ENCODE results near the gene SFMBT1.

The SFMBT1 gene, protein sequence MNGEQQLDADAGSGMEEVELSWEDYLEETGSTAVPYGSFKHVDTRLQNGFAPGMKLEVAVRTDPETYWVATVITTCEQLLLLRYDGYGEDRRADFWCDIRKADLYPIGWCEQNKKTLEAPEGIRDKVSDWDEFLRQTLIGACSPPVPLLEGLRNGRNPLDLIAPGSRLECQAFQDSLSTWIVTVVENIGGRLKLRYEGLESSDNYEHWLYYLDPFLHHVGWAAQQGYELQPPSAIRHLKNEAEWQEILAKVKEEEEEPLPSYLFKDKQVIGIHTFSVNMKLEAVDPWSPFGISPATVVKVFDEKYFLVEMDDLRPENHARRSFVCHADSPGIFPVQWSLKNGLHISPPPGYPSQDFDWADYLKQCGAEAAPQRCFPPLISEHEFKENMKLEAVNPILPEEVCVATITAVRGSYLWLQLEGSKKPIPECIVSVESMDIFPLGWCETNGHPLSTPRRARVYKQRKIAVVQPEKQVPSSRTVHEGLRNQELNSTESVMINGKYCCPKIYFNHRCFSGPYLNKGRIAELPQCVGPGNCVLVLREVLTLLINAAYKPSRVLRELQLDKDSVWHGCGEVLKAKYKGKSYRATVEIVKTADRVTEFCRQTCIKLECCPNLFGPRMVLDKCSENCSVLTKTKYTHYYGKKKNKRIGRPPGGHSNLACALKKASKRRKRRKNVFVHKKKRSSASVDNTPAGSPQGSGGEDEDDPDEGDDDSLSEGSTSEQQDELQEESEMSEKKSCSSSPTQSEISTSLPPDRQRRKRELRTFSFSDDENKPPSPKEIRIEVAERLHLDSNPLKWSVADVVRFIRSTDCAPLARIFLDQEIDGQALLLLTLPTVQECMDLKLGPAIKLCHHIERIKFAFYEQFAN

DNA sequence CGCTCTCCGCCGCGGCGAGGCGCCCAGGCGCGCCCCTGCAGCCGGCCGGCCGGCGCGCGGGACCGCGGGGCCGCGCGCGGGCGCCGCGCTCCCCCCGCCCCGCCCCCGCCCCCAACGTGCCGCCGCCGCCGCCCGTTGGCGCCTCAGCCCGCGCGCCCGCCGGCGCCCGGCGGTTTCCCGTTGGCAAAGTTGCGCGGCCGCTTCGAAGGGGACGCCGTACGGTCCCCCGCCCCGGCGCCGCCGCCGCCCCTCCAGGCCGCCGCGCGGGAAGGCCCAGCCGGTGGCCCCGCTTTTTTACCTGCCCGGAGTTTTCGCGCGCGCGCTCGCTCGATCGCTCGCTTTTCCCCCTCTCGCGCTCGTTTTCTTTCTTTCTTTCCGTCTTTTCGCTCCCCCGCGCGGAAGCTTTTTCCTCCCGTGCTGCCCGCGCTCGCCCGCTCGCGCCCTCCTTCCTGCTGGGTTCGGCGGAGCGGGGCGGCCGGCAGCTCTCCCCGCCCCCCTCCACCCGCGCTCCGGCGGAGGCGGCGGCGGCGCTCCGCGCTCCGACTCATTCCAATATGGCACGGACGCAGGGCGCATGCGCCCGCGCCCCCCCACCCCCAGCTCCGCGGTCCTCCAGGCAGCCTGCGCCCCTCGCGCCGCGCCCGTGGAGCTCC is at the start of gene SFMBT1:
Gene SFMBT1 (minus strand): TSS at position 556 of the 653 bp plus-strand sequence. CDS start 76,945 bp downstream, outside the sequence.
- Histone ChIP-seq H3K4me1 (ENCODE audit: insufficient read depth, low read length) (peaks cover 8% of the 10 kb centered on the region), H3K36me3 (ENCODE audit: insufficient read depth, low read length) (no peaks in the 10 kb centered on the region), H3K27ac (ENCODE audit: low read depth, low read length) (peak within 1 kb of the TSS; percentile 88), H3K27me3 (ENCODE audit: control insufficient read depth in 1 of 2, insufficient read depth in 2 of 2, low read length in 2 of 2) (no peaks in the 10 kb centered on the region), H3K9me3 (ENCODE audit: low read length) (no peaks in the 10 kb centered on the region), H3K9ac (ENCODE audit: low read length) (peak within 1 kb of the TSS; percentile 36), H3K4me3 (ENCODE audit: low read depth in 1 of 2, low read length in 2 of 2) (peak within 1 kb of the TSS; percentile 57 to 94)

GRCh38 chr3:53092942-53093341 is 47.1 kb upstream of the SFMBT1 start:
- no peak overlapping the region for H3K9ac ChIP-seq (ENCODE audit: low read length)
- H3K4me3 ChIP-seq (ENCODE audit: low read depth in 1 of 2, low read length in 2 of 2): no peak overlapping the region
- H3K27ac ChIP-seq (ENCODE audit: low read depth, low read length): no peak overlapping the region
- peaks cover 51% of the 10 kb centered on the region for H3K36me3 ChIP-seq (ENCODE audit: insufficient read depth, low read length)
- H3K9me3 ChIP-seq (ENCODE audit: low read length): no peaks in the 10 kb centered on the region
- no peaks in the 10 kb centered on the region for H3K27me3 ChIP-seq (ENCODE audit: control insufficient read depth in 1 of 2, insufficient read depth in 2 of 2, low read length in 2 of 2)
- H3K4me1 ChIP-seq (ENCODE audit: insufficient read depth, low read length): no peaks in the 10 kb centered on the region

DNA sequence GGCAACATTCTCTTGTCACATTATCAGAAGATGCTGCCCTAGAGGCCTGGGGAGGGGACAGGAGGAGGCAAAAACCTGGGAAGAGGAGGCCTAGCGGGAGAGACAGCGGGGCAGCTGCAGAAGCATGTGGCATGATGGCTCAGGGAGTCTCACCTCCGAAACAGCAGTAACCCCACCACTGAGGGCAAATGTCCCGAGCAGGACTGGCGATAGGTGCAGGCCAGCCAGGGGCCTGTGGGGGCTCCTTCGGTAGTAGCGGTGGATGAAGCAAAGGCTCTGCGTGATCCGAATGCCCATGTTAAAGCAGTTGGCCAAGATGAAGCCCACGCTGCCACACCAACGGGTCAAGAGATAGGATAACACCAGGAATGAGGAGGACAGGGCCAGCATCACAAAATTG is 46.3 kb upstream of the SFMBT1 start:
- no peak overlapping the region for H3K9ac ChIP-seq (ENCODE audit: low read length)
- no peak overlapping the region for H3K27ac ChIP-seq (ENCODE audit: low read depth, low read length)
- no peaks in the 10 kb centered on the region for H3K4me1 ChIP-seq (ENCODE audit: insufficient read depth, low read length)
- no peak overlapping the region for H3K4me3 ChIP-seq (ENCODE audit: low read depth in 1 of 2, low read length in 2 of 2)
- H3K9me3 ChIP-seq (ENCODE audit: low read length): no peaks in the 10 kb centered on the region
- no peaks in the 10 kb centered on the region for H3K27me3 ChIP-seq (ENCODE audit: control insufficient read depth in 1 of 2, insufficient read depth in 2 of 2, low read length in 2 of 2)
- peaks cover 49% of the 10 kb centered on the region for H3K36me3 ChIP-seq (ENCODE audit: insufficient read depth, low read length)

DNA sequence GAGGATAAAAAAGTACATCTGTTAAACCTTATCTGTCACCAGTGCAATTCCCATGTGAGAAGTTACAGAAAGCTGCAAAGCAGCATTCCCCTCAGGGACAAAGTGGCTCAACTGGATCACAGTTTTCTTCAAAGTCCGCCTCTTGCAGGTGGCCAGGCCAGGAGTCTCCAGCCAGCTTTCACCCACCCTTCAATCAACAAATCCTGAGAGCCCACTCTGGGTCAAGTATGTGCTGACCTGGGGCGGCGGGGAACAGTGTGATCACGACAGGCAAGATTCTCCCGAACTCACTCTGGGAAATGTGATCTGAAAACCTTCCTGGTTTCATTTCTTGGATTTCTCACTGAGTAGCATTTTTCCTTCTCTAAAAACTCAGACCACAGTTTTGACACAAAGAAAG is 45.1 kb upstream of the SFMBT1 start:
- H3K36me3 ChIP-seq (ENCODE audit: insufficient read depth, low read length): peaks cover 42% of the 10 kb centered on the region
- H3K27me3 ChIP-seq (ENCODE audit: control insufficient read depth in 1 of 2, insufficient read depth in 2 of 2, low read length in 2 of 2): no peaks in the 10 kb centered on the region
- H3K4me1 ChIP-seq (ENCODE audit: insufficient read depth, low read length): no peaks in the 10 kb centered on the region
- H3K9me3 ChIP-seq (ENCODE audit: low read length): no peaks in the 10 kb centered on the region
- H3K4me3 ChIP-seq (ENCODE audit: low read depth in 1 of 2, low read length in 2 of 2): no peak overlapping the region
- no peak overlapping the region for H3K9ac ChIP-seq (ENCODE audit: low read length)
- no peak overlapping the region for H3K27ac ChIP-seq (ENCODE audit: low read depth, low read length)

GRCh38 chr3:53089511-53089910 is 43.6 kb upstream of the SFMBT1 start:
- H3K27me3 ChIP-seq (ENCODE audit: control insufficient read depth in 1 of 2, insufficient read depth in 2 of 2, low read length in 2 of 2): no peaks in the 10 kb centered on the region
- no peak overlapping the region for H3K4me3 ChIP-seq (ENCODE audit: low read depth in 1 of 2, low read length in 2 of 2)
- peaks cover 38% of the 10 kb centered on the region for H3K36me3 ChIP-seq (ENCODE audit: insufficient read depth, low read length)
- H3K27ac ChIP-seq (ENCODE audit: low read depth, low read length): no peak overlapping the region
- H3K9ac ChIP-seq (ENCODE audit: low read length): no peak overlapping the region
- H3K4me1 ChIP-seq (ENCODE audit: insufficient read depth, low read length): no peaks in the 10 kb centered on the region
- H3K9me3 ChIP-seq (ENCODE audit: low read length): no peaks in the 10 kb centered on the region

DNA sequence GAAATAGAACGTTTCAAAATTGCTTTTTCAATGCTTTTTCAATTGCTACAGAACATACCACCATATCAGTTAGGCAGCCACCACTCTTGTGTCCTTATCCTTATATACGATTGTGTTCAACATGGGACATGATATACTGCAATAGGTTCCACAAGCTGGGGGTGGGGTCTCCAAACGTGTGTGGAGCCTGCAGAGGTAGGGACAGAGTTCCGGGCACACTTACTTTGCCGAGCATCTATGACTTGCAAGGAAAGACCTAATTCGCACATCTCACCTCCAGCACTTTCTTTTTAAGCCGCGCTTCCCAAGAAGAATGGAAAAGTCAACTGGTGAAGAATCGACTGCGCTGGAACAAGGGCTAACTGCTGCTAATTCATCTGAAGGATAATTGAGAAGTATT is 39.6 kb upstream of the SFMBT1 start:
- Histone ChIP-seq H3K4me3 (ENCODE audit: low read depth in 1 of 2, low read length in 2 of 2) (no peak overlapping the region), H3K27me3 (ENCODE audit: control insufficient read depth in 1 of 2, insufficient read depth in 2 of 2, low read length in 2 of 2) (no peaks in the 10 kb centered on the region), H3K4me1 (ENCODE audit: insufficient read depth, low read length) (peaks cover 12% of the 10 kb centered on the region), H3K27ac (ENCODE audit: low read depth, low read length) (no peak overlapping the region), H3K9me3 (ENCODE audit: low read length) (no peaks in the 10 kb centered on the region), H3K9ac (ENCODE audit: low read length) (no peak overlapping the region), H3K36me3 (ENCODE audit: insufficient read depth, low read length) (peaks cover 12% of the 10 kb centered on the region)

DNA sequence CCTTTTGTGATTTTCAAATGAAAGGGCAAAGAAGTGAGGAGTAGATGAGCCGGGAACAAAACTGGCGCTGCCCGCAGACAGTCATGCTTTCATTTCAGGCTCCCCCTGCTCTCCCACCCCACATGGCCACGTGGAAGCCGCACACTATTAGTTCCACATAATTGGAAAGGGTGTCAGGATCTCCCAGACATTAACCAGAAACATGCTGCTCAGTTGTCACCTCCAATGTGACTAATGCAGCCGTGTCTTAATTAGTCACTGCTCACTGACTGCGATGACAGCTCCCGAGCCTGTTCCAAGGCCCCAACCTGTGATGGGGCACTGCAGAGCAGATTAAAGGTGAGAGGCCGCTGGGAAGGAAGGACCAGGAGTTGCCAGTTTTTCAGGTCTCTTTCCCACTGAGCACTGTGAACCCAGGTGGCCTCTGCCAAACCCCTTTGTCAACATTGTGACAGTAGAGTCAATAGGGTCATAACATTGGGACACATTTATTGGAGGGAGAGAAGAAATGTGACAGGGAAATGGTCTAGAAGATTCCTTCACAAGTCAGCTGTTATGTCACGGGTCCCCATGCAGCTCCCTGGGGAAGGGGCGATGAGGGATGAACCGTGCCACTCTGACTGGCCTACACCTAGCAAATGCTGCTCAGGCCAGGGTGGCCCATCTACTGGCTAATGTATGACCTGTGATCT is 38.6 kb upstream of the SFMBT1 start:
- H3K4me1 ChIP-seq (ENCODE audit: insufficient read depth, low read length): peaks cover 12% of the 10 kb centered on the region
- no peak overlapping the region for H3K27ac ChIP-seq (ENCODE audit: low read depth, low read length)
- H3K4me3 ChIP-seq (ENCODE audit: low read depth in 1 of 2, low read length in 2 of 2): no peak overlapping the region
- H3K9me3 ChIP-seq (ENCODE audit: low read length): no peaks in the 10 kb centered on the region
- no peaks in the 10 kb centered on the region for H3K27me3 ChIP-seq (ENCODE audit: control insufficient read depth in 1 of 2, insufficient read depth in 2 of 2, low read length in 2 of 2)
- H3K9ac ChIP-seq (ENCODE audit: low read length): no peak overlapping the region
- peaks cover 6% of the 10 kb centered on the region for H3K36me3 ChIP-seq (ENCODE audit: insufficient read depth, low read length)

DNA sequence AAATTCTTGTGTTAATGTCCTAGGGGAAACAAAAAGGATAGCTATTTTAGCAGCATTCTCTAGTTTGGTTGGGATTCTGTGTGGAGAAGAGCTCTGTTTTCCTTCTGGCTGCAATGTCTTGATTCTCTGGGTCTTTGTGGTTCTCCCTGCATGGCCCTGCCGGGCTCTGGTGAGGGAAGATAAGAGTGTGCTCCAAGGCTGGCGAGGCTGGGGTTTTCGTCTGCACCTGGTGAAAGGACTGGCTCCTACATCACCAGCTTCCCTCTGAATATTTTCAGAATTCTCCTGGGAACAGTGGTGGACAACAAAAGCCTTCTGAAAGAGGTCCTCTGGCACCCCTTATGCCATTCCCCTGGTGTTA is 38.1 kb upstream of the SFMBT1 start:
- Histone ChIP-seq H3K4me3 (ENCODE audit: low read depth in 1 of 2, low read length in 2 of 2) (no peak overlapping the region), H3K27me3 (ENCODE audit: control insufficient read depth in 1 of 2, insufficient read depth in 2 of 2, low read length in 2 of 2) (no peaks in the 10 kb centered on the region), H3K9me3 (ENCODE audit: low read length) (no peaks in the 10 kb centered on the region), H3K9ac (ENCODE audit: low read length) (no peak overlapping the region), H3K36me3 (ENCODE audit: insufficient read depth, low read length) (peaks cover under 1% of the 10 kb centered on the region), H3K27ac (ENCODE audit: low read depth, low read length) (no peak overlapping the region), H3K4me1 (ENCODE audit: insufficient read depth, low read length) (peaks cover 12% of the 10 kb centered on the region)

- no peak overlapping the region for H3K4me3 ChIP-seq (ENCODE audit: low read depth in 1 of 2, low read length in 2 of 2)
- no peak overlapping the region for H3K27ac ChIP-seq (ENCODE audit: low read depth, low read length)
- no peaks in the 10 kb centered on the region for H3K27me3 ChIP-seq (ENCODE audit: control insufficient read depth in 1 of 2, insufficient read depth in 2 of 2, low read length in 2 of 2)
- no peak overlapping the region for H3K9ac ChIP-seq (ENCODE audit: low read length)
- peaks cover 12% of the 10 kb centered on the region for H3K4me1 ChIP-seq (ENCODE audit: insufficient read depth, low read length)
- no peaks in the 10 kb centered on the region for H3K9me3 ChIP-seq (ENCODE audit: low read length)
- H3K36me3 ChIP-seq (ENCODE audit: insufficient read depth, low read length): no peaks in the 10 kb centered on the region
These were observed 37.6 kb upstream of the SFMBT1 start for GRCh38 chr3:53083521-53083920.

- no peaks in the 10 kb centered on the region for H3K27me3 ChIP-seq (ENCODE audit: control insufficient read depth in 1 of 2, insufficient read depth in 2 of 2, low read length in 2 of 2)
- H3K9ac ChIP-seq (ENCODE audit: low read length): no peak overlapping the region
- H3K9me3 ChIP-seq (ENCODE audit: low read length): no peaks in the 10 kb centered on the region
- H3K27ac ChIP-seq (ENCODE audit: low read depth, low read length): no peak overlapping the region
- H3K4me3 ChIP-seq (ENCODE audit: low read depth in 1 of 2, low read length in 2 of 2): no peak overlapping the region
- peaks cover 12% of the 10 kb centered on the region for H3K4me1 ChIP-seq (ENCODE audit: insufficient read depth, low read length)
- no peaks in the 10 kb centered on the region for H3K36me3 ChIP-seq (ENCODE audit: insufficient read depth, low read length)
These were observed 36.9 kb upstream of the SFMBT1 start for GRCh38 chr3:53082736-53083135.

DNA sequence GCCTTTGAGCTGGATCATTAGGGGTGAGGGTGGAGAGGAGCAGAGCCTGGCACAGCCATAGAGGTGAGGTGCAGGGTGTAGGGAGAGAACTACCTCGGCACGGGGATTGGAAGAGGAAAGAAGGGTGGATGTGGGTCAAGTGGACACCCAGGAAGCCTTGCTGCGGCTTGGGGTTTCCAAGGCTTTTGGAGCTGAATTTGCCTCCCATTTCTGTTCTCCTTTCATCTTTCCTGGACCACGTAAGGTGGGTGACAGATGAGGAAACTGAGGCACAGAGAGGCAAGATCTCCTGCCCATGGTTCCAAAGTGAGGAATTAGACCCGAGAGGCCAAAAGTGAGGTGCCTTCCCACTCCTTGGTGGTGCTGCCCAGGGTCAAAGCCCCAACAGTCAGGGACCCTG is 35.4 kb upstream of the SFMBT1 start:
- Histone ChIP-seq H3K4me1 (ENCODE audit: insufficient read depth, low read length) (peaks cover 12% of the 10 kb centered on the region), H3K27me3 (ENCODE audit: control insufficient read depth in 1 of 2, insufficient read depth in 2 of 2, low read length in 2 of 2) (no peaks in the 10 kb centered on the region), H3K4me3 (ENCODE audit: low read depth in 1 of 2, low read length in 2 of 2) (no peak overlapping the region), H3K9ac (ENCODE audit: low read length) (no peak overlapping the region), H3K27ac (ENCODE audit: low read depth, low read length) (no peak overlapping the region), H3K9me3 (ENCODE audit: low read length) (no peaks in the 10 kb centered on the region), H3K36me3 (ENCODE audit: insufficient read depth, low read length) (no peaks in the 10 kb centered on the region)

Data from muscle layer of colon (tissue), 2 donors.